Parathyroid adenoma (tissue), 2 donors: ENCODE measurements around the gene CNST.

Experiments used
- H2AFZ ChIP-seq: fragments of 300-600 bp; sonication (generic); one replicate; pipeline ENCODE4 v1.7.0; 2017; ENCODE audit warnings: antibody characterized with exemption, mild to moderate bottlenecking
- H3K27ac ChIP-seq: fragments of 300-600 bp; sonication (generic); one replicate; pipeline ENCODE4 v1.7.0; 2017
- H3K27me3 ChIP-seq: fragments of 300-600 bp; sonication (generic); one replicate; pipeline ENCODE4 v1.7.0; 2017; ENCODE audit warnings: low read length; ENCODE audit not compliant: control insufficient read depth, insufficient read depth
- H3K36me3 ChIP-seq: fragments of 300-600 bp; sonication (generic); one replicate; pipeline ENCODE4 v1.7.0; 2017; ENCODE audit warnings: low read length; ENCODE audit not compliant: control insufficient read depth, insufficient read depth
- H3K4me1 ChIP-seq: fragments of 300-600 bp; sonication (generic); one replicate; pipeline ENCODE4 v1.7.0; 2017; ENCODE audit warnings: control low read depth
- H3K4me2 ChIP-seq: fragments of 300-600 bp; sonication (generic); one replicate; pipeline ENCODE4 v1.7.0; 2017; ENCODE audit warnings: low read length
- H3K4me3 ChIP-seq: fragments of 300-600 bp; sonication (generic); one replicate; pipeline ENCODE4 v1.7.0; 2017; ENCODE audit warnings: low read depth, low read length
- H3K79me2 ChIP-seq: fragments of 300-600 bp; sonication (generic); one replicate; pipeline ENCODE4 v1.7.0; 2017; ENCODE audit warnings: control low read depth
- H3K9ac ChIP-seq: fragments of 300-600 bp; sonication (generic); one replicate; pipeline ENCODE4 v1.7.0; 2017; ENCODE audit warnings: mild to moderate bottlenecking
- H3K9me3 ChIP-seq: fragments of 300-600 bp; sonication (generic); one replicate; pipeline ENCODE4 v1.7.0; 2017; ENCODE audit warnings: low read length; ENCODE audit not compliant: control insufficient read depth
- TF ChIP-seq, protein P1 (sequence below): fragments of 300-600 bp; sonication (generic); IDR thresholded peaks from one replicate; pipeline ENCODE4 v1.7.0; 2017; ENCODE audit warnings: antibody characterized with exemption, mild to moderate bottlenecking
- donor health status: primary hyperparathyroidism.

Gene CNST

DNA sequence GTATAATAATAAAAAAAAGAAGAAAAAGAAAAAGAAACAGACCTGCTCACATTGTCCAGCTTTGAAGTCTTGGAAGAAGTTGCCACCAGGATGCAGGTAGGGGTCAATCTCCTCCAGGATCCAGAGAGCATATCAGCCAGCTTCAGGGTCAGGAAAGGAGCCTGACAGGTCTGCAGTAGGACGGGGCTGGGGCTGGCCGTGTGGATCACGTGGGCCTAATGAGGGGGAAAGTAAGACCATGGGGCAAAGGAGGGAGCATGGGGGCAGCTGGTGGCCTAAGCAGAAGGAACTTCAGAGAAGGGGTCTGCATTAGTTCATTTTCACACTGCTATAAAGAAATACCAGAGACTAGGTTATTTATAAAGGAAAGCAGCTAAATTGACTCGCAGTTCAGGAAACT is 39.9 kb upstream of the CNST start:
- TF ChIP-seq, protein P1, sequence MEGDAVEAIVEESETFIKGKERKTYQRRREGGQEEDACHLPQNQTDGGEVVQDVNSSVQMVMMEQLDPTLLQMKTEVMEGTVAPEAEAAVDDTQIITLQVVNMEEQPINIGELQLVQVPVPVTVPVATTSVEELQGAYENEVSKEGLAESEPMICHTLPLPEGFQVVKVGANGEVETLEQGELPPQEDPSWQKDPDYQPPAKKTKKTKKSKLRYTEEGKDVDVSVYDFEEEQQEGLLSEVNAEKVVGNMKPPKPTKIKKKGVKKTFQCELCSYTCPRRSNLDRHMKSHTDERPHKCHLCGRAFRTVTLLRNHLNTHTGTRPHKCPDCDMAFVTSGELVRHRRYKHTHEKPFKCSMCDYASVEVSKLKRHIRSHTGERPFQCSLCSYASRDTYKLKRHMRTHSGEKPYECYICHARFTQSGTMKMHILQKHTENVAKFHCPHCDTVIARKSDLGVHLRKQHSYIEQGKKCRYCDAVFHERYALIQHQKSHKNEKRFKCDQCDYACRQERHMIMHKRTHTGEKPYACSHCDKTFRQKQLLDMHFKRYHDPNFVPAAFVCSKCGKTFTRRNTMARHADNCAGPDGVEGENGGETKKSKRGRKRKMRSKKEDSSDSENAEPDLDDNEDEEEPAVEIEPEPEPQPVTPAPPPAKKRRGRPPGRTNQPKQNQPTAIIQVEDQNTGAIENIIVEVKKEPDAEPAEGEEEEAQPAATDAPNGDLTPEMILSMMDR = no peak
- Histone ChIP-seq H3K4me2 (no peak overlapping the region), H3K27me3 (no peaks in the 10 kb centered on the region), H3K36me3 (no peaks in the 10 kb centered on the region), H2AFZ (no peak overlapping the region), H3K9me3 (no peaks in the 10 kb centered on the region), H3K27ac (no peak overlapping the region), H3K4me3 (no peak overlapping the region), H3K79me2 (no peaks in the 10 kb centered on the region), H3K9ac (no peak overlapping the region), H3K4me1 (no peaks in the 10 kb centered on the region)

DNA sequence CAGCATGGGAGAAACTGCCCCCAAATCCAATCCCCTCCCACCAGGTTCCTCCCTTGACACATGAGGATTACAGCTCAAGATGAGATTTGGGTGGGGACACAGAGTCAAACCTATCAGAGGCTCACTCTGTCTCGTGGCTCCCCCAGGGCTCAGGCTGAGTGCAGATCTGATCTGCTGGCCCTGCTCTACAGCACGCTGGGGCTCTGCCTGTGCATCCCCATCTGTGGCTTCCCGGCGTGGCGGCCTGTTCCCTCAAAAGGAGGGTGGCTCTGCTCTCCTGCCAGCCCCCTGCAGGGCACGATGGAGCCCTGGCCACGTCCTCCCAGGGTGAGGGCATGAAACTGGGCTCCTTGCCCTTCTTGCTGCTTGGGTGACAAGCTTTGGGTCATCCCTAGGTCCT is 39.3 kb upstream of the CNST start:
- H3K9me3 ChIP-seq = no peaks in the 10 kb centered on the region
- TF ChIP-seq, protein P1 = no peak

DNA sequence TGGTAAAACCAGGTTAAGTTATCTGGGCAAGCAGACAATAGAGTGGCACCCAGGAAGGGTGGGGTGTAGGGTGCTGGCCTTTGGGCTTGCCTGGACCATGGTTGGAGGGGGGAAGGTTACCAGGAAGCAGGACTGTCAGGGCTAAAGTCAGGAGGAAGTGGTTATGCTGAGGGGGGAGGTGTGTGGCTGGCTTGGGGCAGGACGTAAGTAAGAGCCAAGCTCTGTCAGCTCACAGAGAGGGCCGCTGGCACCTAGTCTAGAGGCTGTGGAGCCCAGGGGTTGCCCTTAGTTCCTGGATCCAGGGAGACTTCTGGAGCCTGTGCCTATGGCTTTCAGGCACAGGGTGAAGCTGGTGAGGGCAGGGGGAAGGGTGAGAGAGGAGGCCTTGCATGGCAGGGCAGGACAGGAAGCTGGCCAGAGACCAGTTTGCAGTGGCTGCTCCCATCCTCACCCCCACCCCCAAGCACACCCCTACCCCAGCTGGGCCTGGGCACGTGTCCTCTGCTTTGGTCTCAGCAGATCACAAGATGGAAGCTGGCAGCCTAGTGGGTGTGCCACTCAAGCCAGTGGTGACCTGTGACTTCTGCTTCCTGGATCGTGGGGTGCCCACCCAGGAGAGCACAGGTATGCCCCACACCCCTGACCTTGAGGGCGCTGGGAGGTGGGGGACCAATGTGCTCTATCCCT is 38.7 kb upstream of the CNST start:
- Histone ChIP-seq H3K4me1 (no peaks in the 10 kb centered on the region), H2AFZ (no peak overlapping the region), H3K36me3 (no peaks in the 10 kb centered on the region), H3K4me3 (no peak overlapping the region), H3K9ac (no peak overlapping the region), H3K79me2 (no peaks in the 10 kb centered on the region), H3K27me3 (no peaks in the 10 kb centered on the region), H3K27ac (no peak overlapping the region), H3K4me2 (no peak overlapping the region), H3K9me3 (no peaks in the 10 kb centered on the region)
- TF ChIP-seq, protein P1 = no peak

More for the DNA sequence above, 39.3 kb upstream of the CNST start:
- Histone ChIP-seq H3K27ac (no peak overlapping the region), H3K79me2 (no peaks in the 10 kb centered on the region), H3K4me3 (no peak overlapping the region), H3K4me2 (no peak overlapping the region), H3K9ac (no peak overlapping the region), H3K4me1 (no peaks in the 10 kb centered on the region), H2AFZ (no peak overlapping the region), H3K36me3 (no peaks in the 10 kb centered on the region), H3K27me3 (no peaks in the 10 kb centered on the region)

DNA sequence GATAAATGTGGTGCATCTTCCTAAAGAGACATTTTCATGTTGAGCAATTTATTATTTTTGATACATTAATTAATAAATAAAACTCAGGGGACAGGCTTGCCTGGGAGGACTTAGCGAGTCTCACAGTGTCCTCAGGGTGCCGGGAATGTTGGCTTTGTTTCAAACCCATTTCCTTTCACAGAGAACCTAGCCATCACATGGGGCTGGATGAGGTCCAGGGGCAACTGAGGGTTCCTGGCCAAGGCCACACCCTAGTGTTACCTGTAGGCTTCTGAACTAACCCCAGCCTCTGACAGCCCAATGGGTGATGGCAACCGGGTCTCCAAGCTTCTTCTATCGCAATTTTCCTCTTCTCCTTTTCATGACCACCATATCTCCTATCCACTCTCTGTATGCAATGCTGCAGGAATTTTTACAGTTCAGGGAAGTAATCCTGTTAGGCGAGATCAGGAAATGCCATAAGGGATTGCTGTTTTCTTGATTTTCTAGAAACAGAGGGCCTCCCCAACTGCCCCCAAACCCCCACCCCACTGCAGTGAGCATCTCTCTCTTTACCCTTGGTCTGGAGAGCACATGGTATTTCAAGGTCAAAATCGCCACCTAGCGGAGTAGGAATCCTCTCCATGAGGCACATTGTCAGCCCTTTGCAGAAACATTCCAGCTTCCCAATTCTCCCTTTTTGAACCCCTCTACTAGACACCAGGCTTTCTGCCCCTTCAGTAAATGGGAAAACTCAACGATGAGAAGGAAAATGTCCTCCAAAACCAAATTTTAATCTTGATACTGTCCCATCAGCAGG is 37.1 kb upstream of the CNST start:
- TF ChIP-seq, protein P1 = no peak
- no peak overlapping the region for H3K27ac ChIP-seq
- H3K36me3 ChIP-seq = no peaks in the 10 kb centered on the region
- no peak overlapping the region for H3K9ac ChIP-seq
- no peaks in the 10 kb centered on the region for H3K4me1 ChIP-seq
- no peak overlapping the region for H3K4me3 ChIP-seq
- H3K4me2 ChIP-seq = no peak overlapping the region
- no peaks in the 10 kb centered on the region for H3K79me2 ChIP-seq
- no peaks in the 10 kb centered on the region for H3K9me3 ChIP-seq
- no peaks in the 10 kb centered on the region for H3K27me3 ChIP-seq
- H2AFZ ChIP-seq = no peak overlapping the region
